A549 (cell line): ENCODE data around the gene PDCD10. TPM values are rescaled to one million over a fixed set of nuclear protein-coding genes. Genes with fewer than 3 reads are reported as not detected.

ENCODE experiments used
- ATAC-seq, 2 experiments: fragments of 200-7000 bp in 1 of 2; fragments of >200 bp in 1 of 2; cut with Nextera tagmentation in 1 of 2; cut with Tn5 transposase in 1 of 2; 3 replicates each; pipeline versions ENCODE4 v1.8.0 to v1.9.1; 2018 to 2020; ENCODE audit warnings: mild to moderate bottlenecking in 1 of 2, moderate library complexity in 1 of 2
- CTCF ChIA-PET: fragments of 300-600 bp; sonication (Branson Sonifier 250); formaldehyde crosslinking; extraction: SDS; loops from one replicate; lab custom pipeline; 2021; ENCODE audit warnings: antibody characterized with exemption, inconsistent platforms; lab: Yijun Ruan, JAX
- POLR2A ChIA-PET: fragments of 350-600 bp; formaldehyde crosslinking; extraction: SDS; loops from one replicate; lab custom pipeline; 2021; ENCODE audit warnings: antibody characterized with exemption, inconsistent platforms; lab: Yijun Ruan, JAX
- DNase-seq, 2 experiments: peaks; one replicate each; pipeline versions ENCODE4 v3.0.0 to v3.0.0-alpha.2; 2011 to 2016; ENCODE audit warnings: low read depth in 1 of 2, low spot score in 1 of 2
- FAIRE-seq: peaks from 2 replicates; lab custom pipeline; 2011; peaks lifted over from hg19 to GRCh38; lab: Jason Lieb, UNC
- H3K27ac ChIP-seq, 2 experiments: fragments of >200 bp; sonication (Bioruptor Twin); formaldehyde crosslinking; 3 replicates each; pipeline ENCODE4 v1.5.1; 2016 to 2017
- H3K4me1 ChIP-seq: fragments of >200 bp; sonication (Bioruptor Twin); formaldehyde crosslinking; 3 replicates; pipeline ENCODE4 v1.6.1; 2016
- H3K4me2 ChIP-seq: fragments of >200 bp; sonication (Bioruptor Twin); formaldehyde crosslinking; 3 replicates; pipeline ENCODE4 v1.6.1; 2016
- H3K4me3 ChIP-seq: fragments of >200 bp; sonication (Bioruptor Twin); formaldehyde crosslinking; 3 replicates; pipeline ENCODE4 v1.5.1; 2016
- H3K9me3 ChIP-seq: fragments of >200 bp; sonication (Bioruptor Twin); formaldehyde crosslinking; 3 replicates; pipeline ENCODE4 v1.6.1; 2016
- BHLHE40 ChIP-seq: IDR thresholded peaks from 2 replicates; pipeline ENCODE4 v1.6.1; 2012; ENCODE audit warnings: low read depth, low read length, inconsistent platforms
- CBX2 ChIP-seq: fragments of 200-600 bp; sonication (generic); IDR thresholded peaks from 2 replicates; pipeline ENCODE4 v1.6.1; 2016; ENCODE audit warnings: low read depth, mild to moderate bottlenecking, borderline replicate concordance
- CEBPB ChIP-seq, 2 experiments: fragments of >200 bp in 1 of 2; sonication (Bioruptor Twin) in 1 of 2; formaldehyde crosslinking in 1 of 2; IDR thresholded peaks; 2 replicates each; pipeline ENCODE4 v1.6.1; 2012 to 2016
- EHF ChIP-seq: fragments of 250-450 bp; sonication (Bioruptor Pico); IDR thresholded peaks from 2 replicates; pipeline ENCODE4 v1.5.0; 2020; ENCODE audit warnings: mild to moderate bottlenecking
- ESRRA ChIP-seq: fragments of 150-350 bp; IDR thresholded peaks from 2 replicates; pipeline ENCODE4 v1.6.1; 2014; ENCODE audit warnings: mild to moderate bottlenecking, low read length, borderline replicate concordance
- FOSL2 ChIP-seq, 2 experiments: fragments of 450-650 bp in 1 of 2; fragments of >200 bp in 1 of 2; sonication (Bioruptor Twin) in 1 of 2; formaldehyde crosslinking; IDR thresholded peaks; 2 replicates each; pipeline versions ENCODE4 v1.5.0 to v1.6.1; 2016 to 2020; ENCODE audit warnings: mild to moderate bottlenecking in 1 of 2, moderate library complexity in 1 of 2
- FOXS1 ChIP-seq: fragments of 250-450 bp; sonication (Bioruptor Pico); IDR thresholded peaks from 2 replicates; pipeline ENCODE4 v1.5.0; 2020; ENCODE audit warnings: mild to moderate bottlenecking, moderate library complexity
- GATA3 ChIP-seq: IDR thresholded peaks from 2 replicates; pipeline ENCODE4 v1.6.1; 2012; ENCODE audit warnings: borderline replicate concordance
- HDAC2 ChIP-seq: fragments of 200-600 bp; sonication (generic); IDR thresholded peaks from 2 replicates; pipeline ENCODE4 v1.6.1; 2016
- HES2 ChIP-seq: fragments of >200 bp; sonication (Bioruptor Twin); formaldehyde crosslinking; IDR thresholded peaks from 2 replicates; pipeline ENCODE4 v1.6.1; 2016
- HEYL ChIP-seq: fragments of 250-450 bp; sonication (Bioruptor Pico); IDR thresholded peaks from 2 replicates; pipeline ENCODE4 v1.8.0; 2021; ENCODE audit warnings: mild to moderate bottlenecking, moderate library complexity
- HOXA7 ChIP-seq: fragments of 250-450 bp; sonication (Bioruptor Pico); IDR thresholded peaks from 2 replicates; pipeline ENCODE4 v1.5.0; 2020; ENCODE audit warnings: mild to moderate bottlenecking, moderate library complexity
- HOXB5 ChIP-seq: fragments of 250-450 bp; sonication (Bioruptor Pico); IDR thresholded peaks from 2 replicates; pipeline ENCODE4 v1.5.0; 2020; ENCODE audit warnings: mild to moderate bottlenecking, moderate library complexity
- JUNB ChIP-seq: fragments of >200 bp; sonication (Bioruptor Twin); formaldehyde crosslinking; IDR thresholded peaks from 2 replicates; pipeline ENCODE4 v1.6.1; 2016
- MAFK ChIP-seq: fragments of 450-650 bp; IDR thresholded peaks from 2 replicates; pipeline ENCODE4 v1.6.1; 2014; ENCODE audit not compliant: partially characterized antibody
- MYC ChIP-seq: IDR thresholded peaks from 2 replicates; pipeline ENCODE4 v1.6.1; 2012; ENCODE audit warnings: mild to moderate bottlenecking, inconsistent platforms, low read length, improper control_type of control experiment, borderline replicate concordance
- NFE2L2 ChIP-seq: fragments of 150-350 bp; conservative IDR thresholded peaks from 2 replicates; pipeline ENCODE4 v1.6.1; 2014; ENCODE audit warnings: low read length
- POLR2AphosphoS2 ChIP-seq: conservative IDR thresholded peaks from 2 replicates; pipeline ENCODE4 v1.6.1; 2012; ENCODE audit warnings: low read length, improper control_type of control experiment, inconsistent platforms
- RAD21 ChIP-seq, 2 experiments: fragments of >200 bp in 1 of 2; sonication (Bioruptor Twin) in 1 of 2; formaldehyde crosslinking in 1 of 2; IDR thresholded peaks in 1 of 2; conservative IDR thresholded peaks in 1 of 2; 2 replicates in 1 of 2; 3 replicates in 1 of 2; pipeline ENCODE4 v1.6.1; 2012 to 2018; ENCODE audit warnings: inconsistent platforms in 1 of 2
- RARB ChIP-seq: fragments of 250-450 bp; sonication (Bioruptor Pico); IDR thresholded peaks from 2 replicates; pipeline ENCODE4 v1.8.0; 2021; ENCODE audit warnings: mild to moderate bottlenecking, moderate library complexity
- RNF2 ChIP-seq: fragments of 200-600 bp; sonication (generic); IDR thresholded peaks from 2 replicates; pipeline ENCODE4 v1.6.1; 2016; ENCODE audit warnings: low read depth, mild to moderate bottlenecking, antibody characterized with exemption, moderate library complexity, borderline replicate concordance
- SMC3 ChIP-seq: fragments of >200 bp; sonication (Bioruptor Twin); formaldehyde crosslinking; IDR thresholded peaks from 3 replicates; pipeline ENCODE4 v1.6.1; 2018; ENCODE audit warnings: inconsistent platforms
- SREBF2 ChIP-seq: fragments of 450-650 bp; IDR thresholded peaks from 2 replicates; pipeline ENCODE4 v1.6.1; 2014; ENCODE audit warnings: mild to moderate bottlenecking, moderate library complexity
- TP53 ChIP-seq: fragments of 250-450 bp; sonication (Bioruptor Pico); IDR thresholded peaks from 2 replicates; pipeline ENCODE4 v1.5.0; 2021; ENCODE audit warnings: mild to moderate bottlenecking, moderate library complexity
- ZFP36 ChIP-seq: fragments of 450-650 bp; IDR thresholded peaks from 2 replicates; pipeline ENCODE4 v1.6.1; 2014; ENCODE audit warnings: borderline replicate concordance; ENCODE audit not compliant: partially characterized antibody
- ZNF302 ChIP-seq: fragments of 250-450 bp; sonication (Bioruptor Pico); IDR thresholded peaks from 2 replicates; pipeline ENCODE4 v1.9.0; 2021; ENCODE audit warnings: inconsistent platforms, mild to moderate bottlenecking, moderate library complexity
- ZSCAN20 ChIP-seq: fragments of 250-450 bp; sonication (Bioruptor Pico); IDR thresholded peaks from 2 replicates; pipeline ENCODE4 v1.8.0; 2022; ENCODE audit warnings: mild to moderate bottlenecking, moderate library complexity
- WGBS: methylation state at CpG from one replicate; pipeline ENCODE4 v1.1.6; 2017; ENCODE audit errors: missing lambda C conversion rate; 5-methylcytosine and 5-hydroxymethylcytosine counted together
- polyA plus RNA-seq, 4 experiments: library from polyadenylated mRNA; depleted of rRNA in 3 of 4; stranded (reverse); fragments of >200 nt; fragmentation: RNase III in 1 of 4; extraction: RNeasy Plus Mini Kit Qiagen cat#74134 plus additional on column Dnase treatment in 1 of 4; gene quantifications; 2 replicates in 3 of 4; 3 replicates in 1 of 4; pipeline ENCODE4 v1.2.3, GENCODE V29; 2011 to 2017
- TF ChIP-seq, protein P1 (sequence below): fragments of 250-450 bp; sonication (Bioruptor Pico); IDR thresholded peaks from 2 replicates; pipeline ENCODE4 v1.5.0; 2021; ENCODE audit warnings: mild to moderate bottlenecking, moderate library complexity, borderline replicate concordance

PDCD10 gene
- polyA plus RNA-seq, 2 of the 4 experiments (the other 2 are of a cell fraction), result 53.7 to 100 TPM

DNA sequence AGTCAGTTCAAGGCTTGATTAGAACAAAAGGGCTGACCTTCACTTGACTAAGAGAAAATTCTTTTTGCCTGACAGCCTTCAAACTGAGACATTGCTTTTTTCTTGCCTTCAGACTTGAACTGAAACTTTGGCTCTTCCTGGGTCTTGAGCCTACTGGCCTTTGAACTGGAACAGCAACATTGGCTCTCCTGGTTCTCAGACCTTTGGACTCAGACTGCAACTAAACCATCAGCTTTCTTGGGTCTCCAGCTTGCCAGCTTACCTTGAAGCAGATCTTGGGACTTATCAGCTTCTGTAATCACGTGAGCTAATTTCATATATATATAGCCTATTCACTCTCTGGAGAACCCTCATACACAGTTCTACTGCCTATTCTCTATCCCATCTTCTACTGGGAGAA, 61.5 kb downstream of the PDCD10 start:
- DNase-seq (no peak), FAIRE-seq (no peak), ATAC-seq (no peak)
- Histone ChIP-seq H3K4me3 (no peak overlapping the region), H3K4me1 (no peaks in the 10 kb centered on the region), H3K27ac (no peak overlapping the region), H3K4me2 (no peak overlapping the region), H3K9me3 (peaks cover 16% of the 10 kb centered on the region)
- CTCF ChIA-PET, result interaction anchor here (2.0 kb wide), 1 partner anchor 293 kb away, joined by 5 read pairs; the partner anchor contains the start of gene ZBBX
- TF ChIP-seq BHLHE40 (no peak), FOSL2 (IDR thresholded peaks at IDR 0.05) (no peak), FOSL2 (CRISPR knock-in tag; IDR thresholded peaks at IDR 0.05) (no peak), HES2 (no peak), HEYL (CRISPR knock-in tag) (no peak), HOXB5 (CRISPR knock-in tag) (no peak), ZNF302 (CRISPR knock-in tag) (no peak), HOXA7 (CRISPR knock-in tag) (no peak), RAD21 (conservative IDR thresholded peaks at IDR 0.05 in 1 of 2, IDR thresholded peaks at IDR 0.05 in 1 of 2) (no peak), CEBPB (IDR thresholded peaks at IDR 0.05) (no peak), HDAC2 (no peak), MYC (no peak), SREBF2 (no peak), RNF2 (no peak), JUNB (no peak), ZFP36 (no peak), RARB (CRISPR knock-in tag) (no peak)
- TF ChIP-seq, protein P1, sequence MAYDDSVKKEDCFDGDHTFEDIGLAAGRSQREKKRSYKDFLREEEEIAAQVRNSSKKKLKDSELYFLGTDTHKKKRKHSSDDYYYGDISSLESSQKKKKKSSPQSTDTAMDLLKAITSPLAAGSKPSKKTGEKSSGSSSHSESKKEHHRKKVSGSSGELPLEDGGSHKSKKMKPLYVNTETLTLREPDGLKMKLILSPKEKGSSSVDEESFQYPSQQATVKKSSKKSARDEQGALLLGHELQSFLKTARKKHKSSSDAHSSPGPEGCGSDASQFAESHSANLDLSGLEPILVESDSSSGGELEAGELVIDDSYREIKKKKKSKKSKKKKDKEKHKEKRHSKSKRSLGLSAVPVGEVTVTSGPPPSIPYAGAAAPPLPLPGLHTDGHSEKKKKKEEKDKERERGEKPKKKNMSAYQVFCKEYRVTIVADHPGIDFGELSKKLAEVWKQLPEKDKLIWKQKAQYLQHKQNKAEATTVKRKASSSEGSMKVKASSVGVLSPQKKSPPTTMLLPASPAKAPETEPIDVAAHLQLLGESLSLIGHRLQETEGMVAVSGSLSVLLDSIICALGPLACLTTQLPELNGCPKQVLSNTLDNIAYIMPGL (CRISPR knock-in tag), result no peak
- POLR2A ChIA-PET, result no interaction called here
- 100% methylated on average over 1 of the region's 1 CpG for WGBS

DNA sequence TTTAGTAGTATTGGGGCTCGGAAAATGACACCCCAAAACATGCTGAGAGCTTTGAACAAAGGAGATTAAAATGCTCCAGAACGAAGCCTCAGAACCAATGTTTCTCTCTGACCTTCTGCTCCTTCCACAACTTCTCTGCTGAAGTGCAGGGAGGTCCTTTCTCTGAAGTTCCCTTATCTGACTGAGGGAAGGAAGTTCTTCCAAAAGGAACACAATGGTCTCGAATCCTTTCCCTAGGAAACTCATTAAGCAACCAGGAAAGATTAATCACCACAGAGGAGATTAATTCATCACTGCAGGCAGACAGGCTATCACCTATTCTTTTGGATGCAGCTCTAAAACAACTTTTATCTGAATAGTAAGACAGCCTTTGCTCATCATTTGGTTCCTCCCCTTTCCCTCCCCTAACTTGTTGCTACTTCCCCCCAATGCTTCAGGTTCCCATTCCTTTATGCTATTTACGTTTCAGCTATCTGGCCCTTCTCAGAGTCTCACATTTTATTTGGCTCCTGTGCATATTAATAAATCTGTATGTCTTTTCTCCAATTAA, 62.7 kb downstream of the PDCD10 start:
- Histone ChIP-seq H3K4me3 (no peak overlapping the region), H3K4me2 (no peak overlapping the region), H3K9me3 (peaks cover 16% of the 10 kb centered on the region), H3K27ac (no peak overlapping the region), H3K4me1 (no peaks in the 10 kb centered on the region)
- POLR2A ChIA-PET, result no interaction called here
- FAIRE-seq (no peak), DNase-seq (no peak), ATAC-seq (no peak)
- CTCF ChIA-PET, result no interaction called here
- TF ChIP-seq ESRRA (no peak), FOSL2 (IDR thresholded peaks at IDR 0.05) (no peak), FOSL2 (CRISPR knock-in tag; IDR thresholded peaks at IDR 0.05) (no peak), GATA3 (no peak), HDAC2 (no peak), CBX2 (no peak), EHF (CRISPR knock-in tag) (no peak)
- 92% methylated on average over 4 of the region's 4 CpGs for WGBS

- 81% methylated on average over 1 of the region's 1 CpG for WGBS
- Histone ChIP-seq H3K9me3 (0 out of 3 replicates have a peak, but pooled peaks cover 2% of the 10 kb centered on the region), H3K27ac (no peak overlapping the region), H3K4me2 (no peak overlapping the region), H3K4me3 (no peak overlapping the region)
- DNase-seq, result no peak
- POLR2A ChIA-PET, result no interaction called here
- CTCF ChIA-PET, result interaction anchor here (0.6 kb wide), 1 partner anchor 1159 kb away, joined by 3 read pairs; no protein-coding TSS in a partner anchor
- ATAC-seq, result no peak
- FAIRE-seq, result no peak
- TF ChIP-seq POLR2AphosphoS2 (no peak), RAD21 (conservative IDR thresholded peaks at IDR 0.05 in 1 of 2, IDR thresholded peaks at IDR 0.05 in 1 of 2) (no peak), ZSCAN20 (no peak), ESRRA (no peak), NFE2L2 (no peak), CEBPB (IDR thresholded peaks at IDR 0.05) (no peak), MAFK (no peak), JUNB (no peak), FOSL2 (IDR thresholded peaks at IDR 0.05) (no peak), FOSL2 (CRISPR knock-in tag; IDR thresholded peaks at IDR 0.05) (no peak), FOXS1 (CRISPR knock-in tag) (no peak), BHLHE40 (no peak), TP53 (CRISPR knock-in tag) (no peak), SMC3 (no peak), SREBF2 (no peak), HOXB5 (CRISPR knock-in tag) (no peak)
- TF ChIP-seq, all 56 proteins: peak for 0
- H3K4me1 ChIP-seq, result no peaks in the 10 kb centered on the region
Measured at GRCh38 chr3:167669699-167670098, 65.0 kb downstream of the PDCD10 start.
